Subcutaneous abdominal adipose tissue (tissue), 5 donors: Measurements from ENCODE around the gene PRKCH.
A peak's percentile ranks its signal among the peaks of the same experiment; 100 is the strongest.

ENCODE experiments used
- H3K27ac ChIP-seq: one replicate; pipeline ENCODE4 v1.7.0; 2013; ENCODE audit warnings: low read depth, mild to moderate bottlenecking, inconsistent platforms, low read length, moderate library complexity
- H3K27me3 ChIP-seq, 5 donors: one replicate each; pipeline ENCODE4 v1.7.0; 2013; ENCODE audit warnings: low read length in 5 of 5, inconsistent platforms in 1 of 5; ENCODE audit not compliant: control insufficient read depth in 5 of 5, insufficient read depth in 4 of 5
- H3K36me3 ChIP-seq, 5 donors: one replicate each; pipeline ENCODE4 v1.7.0; 2013; ENCODE audit warnings: low read length in 5 of 5; ENCODE audit not compliant: control insufficient read depth in 5 of 5, insufficient read depth in 5 of 5
- H3K4me1 ChIP-seq, 5 donors: one replicate each; pipeline ENCODE4 v1.7.0; 2013; ENCODE audit warnings: low read length in 5 of 5, mild to moderate bottlenecking in 3 of 5, moderate library complexity in 1 of 5; ENCODE audit not compliant: control insufficient read depth in 5 of 5, insufficient read depth in 5 of 5
- H3K4me3 ChIP-seq, 5 donors: one replicate each; pipeline ENCODE4 v1.7.0; 2013; ENCODE audit warnings: low read length in 5 of 5, low read depth in 1 of 5
- H3K9ac ChIP-seq, 5 donors: one replicate each; pipeline ENCODE4 v1.7.0; 2013; ENCODE audit warnings: low read length in 5 of 5, mild to moderate bottlenecking in 4 of 5, moderate library complexity in 3 of 5
- H3K9me3 ChIP-seq, 5 donors: one replicate each; pipeline ENCODE4 v1.7.0; 2013; ENCODE audit warnings: low read length in 5 of 5; ENCODE audit not compliant: control insufficient read depth in 5 of 5
- donor health status: healthy.
- donor health status: healthy.
- donor health status: healthy.
- donor health status: healthy.
- donor health status: healthy.

PRKCH gene

DNA sequence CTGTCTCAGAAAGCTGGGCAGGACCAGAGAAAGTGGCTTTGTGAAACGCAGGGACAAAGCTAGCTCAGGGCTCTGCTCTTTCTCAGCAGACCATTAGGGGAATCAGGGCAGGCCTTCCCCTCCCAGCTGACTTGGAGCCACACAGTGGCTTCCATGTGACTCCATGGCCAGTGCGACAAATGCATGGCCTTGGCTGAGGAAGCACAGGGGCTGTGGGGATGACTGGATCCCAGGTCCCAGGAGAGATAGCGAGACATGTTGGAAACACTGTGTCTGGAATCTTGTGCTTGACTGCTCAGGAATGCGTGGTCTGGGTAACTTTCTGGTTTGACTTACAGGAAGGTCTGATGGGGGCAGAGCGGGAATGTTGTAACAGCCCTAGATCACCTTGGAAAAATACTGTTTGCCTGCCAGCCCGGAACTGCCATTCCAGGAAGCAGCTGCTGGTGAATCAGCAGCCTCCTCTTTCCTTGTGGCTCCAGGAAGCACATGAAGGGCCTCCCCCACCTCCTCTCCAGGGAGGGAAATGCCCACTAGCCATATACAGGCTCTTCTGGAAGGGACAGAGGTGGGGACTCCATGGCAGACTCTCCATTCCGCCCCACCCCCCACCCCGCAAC is 240.4 kb downstream of the PRKCH start:
- Histone ChIP-seq H3K27ac (peak overlapping the region; percentile 87), H3K9ac (peak overlapping the region in 4 of 5 donors; percentile 14 to 59 (median 41)), H3K27me3 (no peaks in the 10 kb centered on the region), H3K4me1 (peaks cover 9 to 52% (median 31%) of the 10 kb centered on the region in 5 donors), H3K36me3 (no peaks in the 10 kb centered on the region), H3K9me3 (no peaks in the 10 kb centered on the region), H3K4me3 (no peak overlapping the region)

DNA sequence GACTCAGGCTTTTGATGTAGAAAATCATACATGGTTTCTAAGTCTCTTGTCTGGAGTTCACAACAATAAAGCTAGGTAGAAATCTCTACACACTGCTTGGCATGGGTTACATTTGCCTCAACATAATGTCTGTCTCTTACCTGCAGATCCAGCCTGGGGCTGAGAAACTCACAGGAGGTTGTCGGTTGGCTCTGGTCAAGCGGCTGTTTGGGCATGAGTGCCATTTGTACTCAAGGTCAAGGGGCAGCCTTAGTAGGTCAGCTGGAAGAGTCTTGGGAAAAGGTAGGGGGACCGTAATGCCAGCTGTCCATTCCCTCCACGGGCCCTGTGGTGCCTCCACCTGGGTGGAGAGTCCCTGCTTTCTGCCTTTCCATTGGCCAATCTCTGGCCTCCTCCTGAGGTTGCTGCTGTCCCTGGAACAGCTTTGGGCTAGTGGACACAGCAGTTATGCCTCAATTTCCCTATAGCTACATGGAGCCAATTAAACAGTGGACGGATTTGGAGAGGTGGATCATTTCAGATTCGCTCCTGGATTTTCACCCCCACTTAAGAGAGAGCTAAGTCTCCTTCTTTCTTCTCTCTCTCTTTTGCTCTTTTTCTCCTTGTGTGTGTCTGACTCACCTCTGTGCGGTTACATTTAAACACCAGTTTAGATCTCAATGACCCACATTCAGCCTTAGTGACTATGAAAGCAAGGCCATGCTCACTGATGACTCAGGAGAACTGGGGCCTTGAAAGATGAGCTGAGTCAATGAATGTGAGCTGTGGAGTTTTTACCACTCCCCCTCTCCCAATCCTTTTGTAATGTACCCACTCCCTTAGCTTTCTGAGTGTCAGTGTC is 241.2 kb downstream of the PRKCH start:
- Histone ChIP-seq H3K36me3 (no peaks in the 10 kb centered on the region), H3K9me3 (no peaks in the 10 kb centered on the region), H3K27ac (peak overlapping the region; percentile 87), H3K4me3 (no peak overlapping the region), H3K9ac (peak overlapping the region in 2 of 5 donors; percentile 7 to 36), H3K4me1 (peaks cover 9 to 60% (median 35%) of the 10 kb centered on the region in 5 donors), H3K27me3 (no peaks in the 10 kb centered on the region)

DNA sequence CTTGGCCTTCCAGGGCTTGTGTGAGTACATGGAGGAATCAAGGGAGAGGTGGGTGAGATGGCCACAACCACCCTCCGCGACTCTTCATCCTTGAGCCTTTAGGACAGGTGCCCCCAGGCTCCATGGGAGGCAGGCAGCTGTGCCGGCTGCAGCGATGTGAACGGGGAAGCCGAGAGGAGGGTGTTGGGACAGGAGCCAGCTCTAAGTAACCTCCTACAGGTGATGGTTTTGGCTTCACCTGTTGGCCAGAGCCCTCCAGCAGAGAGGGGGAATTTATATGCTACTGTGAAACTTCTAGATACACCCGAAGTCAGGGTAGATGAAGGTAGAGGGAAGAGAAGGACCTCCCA is 241.8 kb downstream of the PRKCH start:
- no peak overlapping the region for H3K4me3 ChIP-seq
- H3K27ac ChIP-seq: no peak overlapping the region
- H3K4me1 ChIP-seq: peaks cover 11 to 66% (median 41%) of the 10 kb centered on the region in 5 donors
- no peak overlapping the region for H3K9ac ChIP-seq
- no peaks in the 10 kb centered on the region for H3K27me3 ChIP-seq
- no peaks in the 10 kb centered on the region for H3K36me3 ChIP-seq
- no peaks in the 10 kb centered on the region for H3K9me3 ChIP-seq

DNA sequence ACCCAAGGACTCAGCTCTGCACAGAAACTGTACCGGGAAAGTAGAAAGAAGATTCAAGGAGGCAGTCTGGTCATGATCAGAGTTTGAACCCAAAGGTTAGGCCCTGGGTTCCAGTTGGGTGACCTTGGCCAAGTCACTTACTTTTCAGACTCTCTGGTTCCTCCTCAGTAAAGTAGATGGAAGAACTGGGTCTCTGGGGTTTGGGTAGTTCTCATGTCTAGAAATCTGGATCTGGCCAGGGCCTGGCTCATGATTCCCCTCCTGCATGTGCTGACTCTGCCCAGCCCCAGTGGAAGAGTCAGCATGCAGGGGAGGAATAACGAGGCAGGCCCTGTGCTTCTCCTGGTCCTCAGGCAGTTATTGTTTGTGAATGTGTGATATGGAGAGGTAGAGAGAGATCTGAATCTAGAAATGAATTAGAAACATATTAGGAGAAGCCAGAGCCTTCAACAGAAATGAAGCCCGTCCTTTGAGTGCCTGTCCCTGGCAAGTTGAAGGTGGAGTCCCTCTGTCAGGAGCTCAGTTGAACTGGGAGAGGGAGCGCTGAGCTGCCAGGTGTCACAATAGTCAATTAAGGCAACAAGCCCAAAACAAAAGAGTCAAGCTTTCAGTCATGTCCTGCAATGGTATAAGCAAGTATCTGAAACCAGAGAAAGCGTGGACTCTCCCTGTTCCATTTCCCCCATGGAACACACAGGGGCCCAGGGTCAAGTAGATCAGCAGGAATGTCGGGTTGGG is 242.7 kb downstream of the PRKCH start:
- Histone ChIP-seq H3K27ac (no peak overlapping the region), H3K36me3 (no peaks in the 10 kb centered on the region), H3K4me3 (no peak overlapping the region), H3K9me3 (no peaks in the 10 kb centered on the region), H3K9ac (peak overlapping the region in 2 of 5 donors; percentile 20 to 22), H3K4me1 (peaks cover 14 to 75% (median 49%) of the 10 kb centered on the region in 5 donors), H3K27me3 (no peaks in the 10 kb centered on the region)

DNA sequence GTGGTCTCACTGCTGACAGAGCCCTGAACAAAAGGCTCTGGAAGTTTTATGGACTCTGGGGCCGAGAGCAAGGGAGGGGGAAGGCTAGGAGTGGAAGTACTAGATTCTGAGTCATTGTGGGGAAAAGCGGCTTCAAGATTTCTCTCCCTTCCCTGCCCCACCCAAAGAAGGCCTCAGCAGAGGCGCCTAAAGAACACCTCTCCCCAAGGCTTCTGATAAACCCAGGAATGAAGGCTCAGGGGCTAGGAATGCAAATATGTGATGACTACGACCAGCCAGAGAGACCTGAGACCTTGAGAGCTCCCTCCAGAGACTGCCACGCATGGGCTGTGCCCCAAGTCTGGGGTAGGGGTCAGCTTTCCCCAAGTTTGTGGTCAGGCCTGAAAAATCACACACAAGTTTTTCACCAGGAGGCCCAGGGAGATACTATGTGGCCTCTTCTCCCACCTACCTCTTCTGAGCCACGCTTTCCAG is 243.3 kb downstream of the PRKCH start:
- Histone ChIP-seq H3K4me3 (no peak overlapping the region), H3K4me1 (peaks cover 17 to 81% (median 55%) of the 10 kb centered on the region in 5 donors), H3K27ac (peak overlapping the region; percentile 40), H3K27me3 (no peaks in the 10 kb centered on the region), H3K9ac (peak overlapping the region in 3 of 5 donors; percentile 20 to 22 (median 22)), H3K36me3 (no peaks in the 10 kb centered on the region), H3K9me3 (no peaks in the 10 kb centered on the region)

DNA sequence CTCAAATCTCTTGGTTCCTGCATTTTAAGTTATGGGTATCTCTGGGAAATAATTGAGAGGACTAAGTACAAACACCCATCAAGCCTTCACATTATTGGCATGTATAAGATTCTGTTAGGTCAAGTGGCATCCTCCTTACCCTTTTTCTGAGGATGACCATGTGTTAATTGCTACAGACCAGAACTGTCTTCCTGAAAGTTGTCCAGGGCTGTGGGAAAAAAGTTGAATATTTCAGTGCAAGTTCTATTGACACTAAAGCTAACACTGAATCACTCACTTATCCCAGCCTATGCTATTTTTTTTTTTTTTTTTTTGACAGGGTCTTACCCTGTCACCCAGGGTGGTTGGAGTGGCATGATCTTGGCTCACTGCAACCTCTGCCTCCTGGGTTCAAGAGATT is 243.8 kb downstream of the PRKCH start:
- Histone ChIP-seq H3K36me3 (no peaks in the 10 kb centered on the region), H3K4me3 (no peak overlapping the region), H3K9ac (peak overlapping the region in 1 of 5 donors; percentile 22), H3K27me3 (no peaks in the 10 kb centered on the region), H3K4me1 (peaks cover 19 to 86% (median 61%) of the 10 kb centered on the region in 5 donors), H3K27ac (peak overlapping the region; percentile 40), H3K9me3 (no peaks in the 10 kb centered on the region)

DNA sequence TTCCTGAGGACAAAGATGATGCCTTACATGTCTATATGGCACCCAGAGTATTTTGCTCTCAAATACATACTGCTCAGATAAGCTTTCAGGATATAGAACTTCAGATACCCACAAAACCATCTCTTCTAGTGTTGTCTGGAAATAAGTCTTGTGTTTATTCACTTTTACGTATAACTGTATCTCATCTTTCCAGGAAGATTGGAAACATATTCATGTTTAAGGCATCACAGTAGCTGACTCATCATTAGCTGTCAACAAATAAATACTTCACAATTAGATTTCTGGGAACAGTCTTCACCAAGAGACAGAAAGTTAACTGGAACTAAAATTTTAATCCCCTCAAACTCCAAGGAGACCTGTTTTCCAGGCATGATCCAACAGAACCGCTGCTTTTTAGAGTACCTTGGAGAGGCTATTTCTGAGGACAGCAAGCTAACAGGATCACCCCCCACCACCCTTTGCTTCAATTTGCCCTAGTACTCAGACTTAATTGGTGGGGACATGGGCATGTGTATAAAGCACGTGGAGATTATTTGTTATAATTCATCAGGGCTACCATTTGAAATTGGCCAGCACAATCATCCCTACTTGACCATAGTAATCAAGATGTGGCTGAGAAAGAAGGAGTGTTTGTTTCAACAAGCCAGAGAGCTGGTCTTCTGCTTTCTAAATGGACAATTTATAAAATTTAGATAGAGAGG is 244.6 kb downstream of the PRKCH start:
- H3K27me3 ChIP-seq: no peaks in the 10 kb centered on the region
- H3K9me3 ChIP-seq: no peaks in the 10 kb centered on the region
- H3K9ac ChIP-seq: no peak overlapping the region
- no peaks in the 10 kb centered on the region for H3K36me3 ChIP-seq
- peak overlapping the region; percentile 43 for H3K27ac ChIP-seq
- H3K4me3 ChIP-seq: no peak overlapping the region
- peaks cover 25 to 91% (median 66%) of the 10 kb centered on the region in 5 donors for H3K4me1 ChIP-seq

DNA sequence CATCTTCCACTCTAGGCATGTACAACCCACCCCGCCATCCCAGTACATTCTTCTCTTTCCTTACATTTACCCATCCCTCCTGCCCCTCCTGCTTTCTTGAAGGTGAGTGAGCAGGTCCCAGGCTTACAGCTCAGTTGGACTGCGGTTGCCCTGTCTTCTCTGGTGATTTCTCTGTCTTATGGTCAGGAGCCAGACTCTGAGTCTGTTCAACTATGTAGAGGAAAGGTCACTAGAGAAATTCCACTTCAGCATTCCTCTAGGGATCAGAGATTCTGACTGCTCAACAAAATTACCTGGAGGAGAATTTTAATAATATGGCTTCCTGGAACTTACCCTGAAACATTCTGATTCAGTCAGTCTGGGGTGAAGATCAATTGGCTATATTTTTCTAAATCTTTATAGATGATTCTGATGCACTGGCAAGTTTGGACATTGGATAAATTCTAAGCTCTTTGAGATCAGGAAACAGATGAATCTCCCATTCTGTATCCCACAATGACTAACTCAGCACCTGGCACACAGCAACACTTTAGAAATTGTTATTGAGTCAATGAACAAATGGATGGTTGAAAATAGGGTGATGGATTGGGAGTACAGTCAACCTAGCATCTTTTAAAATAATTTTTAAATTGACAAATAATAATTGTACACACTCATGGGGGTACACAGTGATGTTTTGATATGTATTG is 245.3 kb downstream of the PRKCH start:
- Histone ChIP-seq H3K27me3 (no peaks in the 10 kb centered on the region), H3K9me3 (no peaks in the 10 kb centered on the region), H3K4me1 (peaks cover 21 to 88% (median 63%) of the 10 kb centered on the region in 5 donors), H3K9ac (no peak overlapping the region), H3K36me3 (no peaks in the 10 kb centered on the region), H3K27ac (peak overlapping the region; percentile 43), H3K4me3 (no peak overlapping the region)

DNA sequence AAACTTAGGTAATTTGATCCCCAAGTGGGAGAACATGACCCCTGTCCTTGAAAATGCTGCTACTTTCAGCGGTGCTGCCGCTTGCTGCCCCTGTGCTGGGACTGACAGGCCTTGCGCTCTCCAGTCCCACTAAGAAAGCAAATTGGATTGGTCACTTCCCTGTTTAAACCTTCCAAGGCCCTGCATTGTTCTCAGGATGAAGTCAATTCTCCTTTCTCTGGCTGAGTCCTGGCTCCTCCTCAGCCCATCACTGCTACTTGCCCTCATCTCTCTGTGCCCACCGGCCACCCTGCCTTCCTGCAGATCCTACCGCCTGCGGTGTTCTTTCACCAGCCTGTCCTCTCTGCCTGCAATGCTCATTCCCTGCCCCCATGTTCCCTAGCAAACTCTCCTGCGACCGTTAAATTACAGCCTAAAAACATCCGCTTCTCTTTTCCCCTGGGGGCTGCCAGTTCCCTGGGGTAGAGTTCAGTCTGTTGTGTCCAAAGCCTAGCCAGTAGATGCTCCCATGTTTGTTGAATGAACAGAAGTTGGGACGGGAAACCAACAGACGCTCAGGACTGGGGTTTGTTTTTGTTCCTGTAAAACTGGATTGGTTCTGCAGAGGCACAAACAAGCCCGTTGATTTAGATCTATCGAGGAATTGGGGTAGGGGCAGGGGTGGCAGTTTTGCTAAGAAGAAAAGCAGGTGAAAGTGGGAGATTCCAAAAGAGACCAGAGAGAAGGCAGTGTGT is 246.6 kb downstream of the PRKCH start:
- Histone ChIP-seq H3K27me3 (no peaks in the 10 kb centered on the region), H3K9ac (no peak overlapping the region), H3K36me3 (no peaks in the 10 kb centered on the region), H3K4me3 (peak overlapping the region in 2 of 5 donors; percentile 34 to 39), H3K9me3 (no peaks in the 10 kb centered on the region), H3K27ac (no peak overlapping the region), H3K4me1 (peaks cover 18 to 75% (median 56%) of the 10 kb centered on the region in 5 donors)
